HG03575 (cell line): ENCODE measurements around the gene DNM2.

Source experiments
- ATAC-seq: cut with Tn5 transposase; IDR thresholded peaks from one replicate; pipeline ENCODE4 v1.9.1; 2021; ENCODE audit not compliant: unreplicated experiment, insufficient number of reproducible peaks, low FRiP score; ENCODE audit errors: extremely low read depth

Gene DNM2

GRCh38 chr19:10803252-10803651 is 85.4 kb downstream of the DNM2 start:
- ATAC-seq: no peak

DNA sequence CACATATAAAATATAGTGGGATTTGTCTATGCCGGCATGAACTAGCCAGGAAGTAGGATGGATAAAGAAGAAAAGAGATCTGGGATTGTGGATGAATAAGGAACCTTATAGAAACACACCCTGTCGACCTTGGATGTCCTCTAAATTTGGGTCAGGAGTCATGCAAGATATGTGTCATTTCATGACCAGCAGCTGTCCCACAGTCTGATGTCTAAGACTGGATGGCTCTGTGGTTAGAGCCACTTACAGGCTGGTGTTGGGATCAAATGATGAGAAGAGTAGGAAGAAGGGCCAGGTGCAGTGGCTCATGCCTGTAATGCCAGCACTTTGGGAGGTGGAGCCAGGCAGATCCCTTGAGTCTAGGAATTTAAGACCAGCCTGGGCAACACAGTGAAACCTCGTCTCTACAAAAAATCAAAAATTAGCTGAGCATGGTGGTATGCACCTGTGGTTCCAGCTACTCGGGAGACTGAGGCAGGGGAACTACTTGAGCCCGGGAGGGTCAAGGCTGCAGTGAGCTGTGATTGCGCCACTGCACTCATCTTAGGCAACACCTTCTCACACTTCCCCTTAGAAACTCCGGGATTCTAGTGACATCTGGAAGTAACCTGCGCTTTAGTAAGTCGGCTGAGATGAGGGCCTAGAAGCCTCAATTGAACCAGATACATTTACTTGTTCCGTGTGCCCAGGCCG is 87.3 kb downstream of the DNM2 start:
- ATAC-seq: no peak

DNA sequence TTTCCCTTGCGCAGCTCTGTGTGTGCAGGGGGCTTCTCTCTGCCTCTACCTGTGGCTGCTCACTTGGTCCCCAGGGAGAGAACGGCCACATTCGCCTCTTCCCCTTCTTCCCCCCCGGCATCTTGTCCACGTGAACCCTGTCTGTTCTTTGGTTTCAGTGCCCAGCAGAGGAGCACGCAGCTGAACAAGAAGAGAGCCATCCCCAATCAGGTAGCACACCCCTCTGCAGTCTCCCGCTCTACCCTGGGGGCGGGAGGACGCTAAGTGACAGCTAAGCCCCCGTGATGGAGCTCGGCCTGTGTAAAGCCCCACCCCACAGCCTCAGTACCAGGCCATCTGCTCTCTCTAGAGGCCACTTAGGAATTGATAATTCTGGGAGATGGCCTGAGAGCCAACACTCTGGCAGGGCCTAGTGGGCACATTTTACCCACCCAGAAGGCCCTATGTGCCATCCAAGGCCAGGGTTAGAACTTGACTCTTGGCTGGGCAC is 87.9 kb downstream of the DNM2 start:
- ATAC-seq: no peak

- no peak for ATAC-seq
Measured at GRCh38 chr19:10808937-10809649, 91.2 kb downstream of the DNM2 start.

GRCh38 chr19:10809651-10810285 is 91.9 kb downstream of the DNM2 start:
- no peak for ATAC-seq

GRCh38 chr19:10811391-10812111 is 93.7 kb downstream of the DNM2 start:
- ATAC-seq: no peak

GRCh38 chr19:10812196-10812595 is 94.3 kb downstream of the DNM2 start:
- no peak for ATAC-seq

- no peak for ATAC-seq
Measured at GRCh38 chr19:10812902-10813404, 95.1 kb downstream of the DNM2 start.

DNA sequence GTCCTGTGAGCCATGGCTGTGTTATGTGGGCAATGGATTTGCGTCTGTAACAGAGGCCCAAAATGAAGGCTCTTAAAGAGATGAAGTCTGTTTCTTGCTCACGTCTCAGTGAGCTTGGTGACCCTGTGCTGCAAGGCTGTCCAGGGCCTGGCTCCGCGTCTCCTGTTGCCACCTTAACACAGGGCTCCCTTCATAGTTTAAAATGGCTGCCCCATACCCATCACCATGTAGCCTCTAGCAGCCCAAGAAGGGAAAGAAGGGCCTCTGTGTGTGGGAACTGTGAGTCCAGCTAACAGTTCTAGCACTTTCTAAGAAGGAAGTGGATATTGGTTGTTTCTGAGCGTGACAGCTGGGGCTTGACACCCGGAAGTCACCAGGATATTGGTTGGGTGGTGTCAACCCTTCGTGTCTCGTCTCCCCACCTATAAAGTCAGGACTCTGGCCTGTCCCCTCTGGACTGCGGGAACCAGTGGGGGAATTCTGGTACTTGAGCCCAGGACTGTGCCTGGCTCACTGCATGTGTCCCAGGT is 97.2 kb downstream of the DNM2 start:
- ATAC-seq: no peak

- no peak for ATAC-seq
Measured at GRCh38 chr19:10815969-10816644, 98.2 kb downstream of the DNM2 start.

DNA sequence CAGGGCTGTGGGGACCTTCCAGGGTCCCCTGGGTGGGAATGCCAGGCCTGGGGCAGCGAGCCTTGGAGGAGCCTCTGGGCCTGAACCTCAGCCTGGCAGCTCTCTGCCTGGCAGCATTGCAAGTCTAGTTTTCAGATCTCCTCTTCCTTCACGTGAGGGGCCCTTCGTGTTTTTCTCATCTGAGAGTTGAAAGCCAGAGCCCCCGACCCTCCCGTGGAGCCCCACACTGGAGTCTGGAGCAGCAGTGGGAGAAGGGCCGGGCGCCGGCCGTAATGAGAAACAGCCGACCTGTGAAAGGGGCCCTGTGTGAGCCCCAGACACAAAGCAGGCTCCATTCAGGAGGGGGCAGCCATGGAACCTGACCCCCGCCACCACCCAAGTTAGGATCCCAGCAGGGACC is 98.8 kb downstream of the DNM2 start:
- no peak for ATAC-seq

DNA sequence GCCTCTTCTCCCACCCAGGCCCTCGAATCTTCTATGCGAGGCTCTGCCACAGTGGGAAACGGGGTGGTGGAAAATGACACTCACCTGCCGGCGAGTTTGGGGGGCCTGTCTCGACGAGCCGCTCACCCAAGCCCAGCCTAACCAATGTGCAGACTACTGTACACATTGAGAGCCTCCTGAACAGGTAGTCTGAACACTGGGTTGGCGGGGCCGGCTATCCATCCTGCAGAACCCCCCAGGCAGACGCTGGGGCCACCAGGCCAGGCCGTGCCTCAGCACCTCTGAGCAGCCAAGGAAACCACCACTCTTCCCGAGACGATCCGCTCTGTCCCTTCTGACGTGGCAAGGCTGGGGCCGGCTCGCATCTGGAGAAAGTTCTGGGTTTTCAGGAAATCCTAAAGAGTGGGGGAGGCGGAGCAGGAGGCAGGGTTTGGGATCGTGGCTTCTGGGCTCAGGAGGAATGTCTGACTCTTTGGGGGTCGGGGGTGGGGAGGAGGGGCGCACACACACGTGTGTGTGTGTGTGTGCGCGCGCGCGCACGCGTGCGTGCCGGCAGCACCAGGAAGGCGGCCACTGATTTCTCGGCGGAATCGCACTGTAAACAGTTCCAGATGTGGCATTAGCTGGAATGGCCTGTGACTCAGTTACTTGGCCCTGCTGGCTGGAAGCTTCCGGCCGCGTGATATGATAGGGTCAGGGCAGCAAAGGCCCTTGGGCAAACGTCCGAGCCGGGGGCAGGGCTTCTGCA is 99.6 kb downstream of the DNM2 start:
- no peak for ATAC-seq

DNA sequence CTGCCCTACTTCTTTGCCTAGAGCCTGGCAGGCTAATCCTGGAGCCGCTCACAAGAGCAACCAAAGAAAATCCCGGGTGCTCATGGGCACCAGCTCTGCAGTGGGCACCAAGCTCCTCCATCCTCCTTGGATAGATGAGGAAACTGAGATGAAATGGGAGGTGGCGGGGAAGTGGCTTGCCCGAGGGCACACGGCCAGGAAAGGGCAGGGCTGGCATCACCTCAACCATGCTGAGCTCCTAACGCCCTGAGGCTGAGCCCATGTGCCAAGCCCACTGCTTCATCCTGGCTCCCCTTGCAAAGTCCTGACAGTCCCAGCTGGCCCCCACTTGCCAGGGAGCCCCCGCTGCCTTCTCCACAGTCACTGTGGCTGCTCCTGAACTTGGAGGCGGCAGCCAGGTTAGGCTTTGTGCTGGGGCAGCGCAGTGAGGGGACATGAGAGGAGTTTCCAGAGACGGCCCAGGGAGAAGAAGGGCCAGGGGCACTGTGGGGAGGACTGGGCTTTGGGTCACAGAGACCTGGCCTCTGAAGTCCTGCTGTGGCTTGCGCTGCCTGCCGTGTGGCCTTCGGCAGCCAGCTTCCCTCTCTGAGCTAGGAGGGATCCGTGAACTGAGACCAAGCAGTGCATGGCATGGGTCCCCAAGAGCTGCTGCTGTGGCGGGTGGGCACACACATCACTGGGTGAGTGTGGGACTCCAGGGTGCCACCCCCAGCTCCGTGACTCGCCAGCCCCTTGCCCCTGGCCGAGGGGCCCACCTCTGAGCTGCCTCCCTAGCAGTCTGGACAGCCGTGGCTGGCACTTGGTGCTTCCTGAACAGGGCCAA is 100.6 kb downstream of the DNM2 start:
- no peak for ATAC-seq

- no peak for ATAC-seq
Measured at GRCh38 chr19:10819124-10820060, 101.5 kb downstream of the DNM2 start.

- no peak for ATAC-seq
Measured at GRCh38 chr19:10820173-10820572, 102.3 kb downstream of the DNM2 start.

DNA sequence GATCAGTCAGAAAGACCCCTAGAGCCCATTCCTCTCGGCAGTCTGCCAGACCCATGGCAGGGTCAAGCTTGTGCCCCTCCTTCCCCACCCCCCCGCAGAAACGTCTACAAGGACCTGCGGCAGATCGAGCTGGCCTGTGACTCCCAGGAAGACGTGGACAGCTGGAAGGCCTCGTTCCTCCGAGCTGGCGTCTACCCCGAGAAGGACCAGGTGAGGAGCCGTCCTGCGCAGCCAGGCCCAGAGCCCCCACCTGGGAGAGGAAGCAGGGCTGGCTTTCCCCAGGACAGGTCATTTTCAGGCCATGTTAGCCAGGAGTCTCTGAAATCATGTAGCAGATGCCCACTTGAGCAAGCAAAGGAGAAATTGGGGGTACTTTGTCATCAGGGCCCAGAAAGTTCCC is 105.8 kb downstream of the DNM2 start:
- ATAC-seq: no peak
